Measurements from ENCODE around the gene ARHGAP42. TPM values are rescaled to one million over a fixed set of nuclear protein-coding genes. Genes with fewer than 3 reads are reported as not detected.

Gene ARHGAP42
- polyA plus RNA-seq, 1 donor (not counting 4 experiments of a cell fraction or from before 2014, with no cell fraction given), result 5.5 TPM

GRCh38 chr11:100978442-100978841 lies 291.4 kb downstream of the ARHGAP42 start:
- H3K4me1 ChIP-seq (ENCODE audit: control insufficient read depth, extremely low read depth, insufficient read depth, low read length), result no peaks in the 10 kb centered on the region
- no peaks in the 10 kb centered on the region for H3K9me3 ChIP-seq (ENCODE audit: control insufficient read depth, low read depth, low read length)
- TF ChIP-seq EZH2 (IDR thresholded peaks at IDR 0.05; ENCODE audit: low read length) (no peak), CTCF (optimal IDR thresholded peaks at IDR 0.05 in 1 of 3, IDR thresholded peaks at IDR 0.05 in 1 of 3, conservative IDR thresholded peaks at IDR 0.05 in 1 of 3; ENCODE audit: extremely low read depth in 1 of 3, insufficient read depth in 2 of 3, low read length in 3 of 3) (no peak)
- H3K9me1 ChIP-seq (ENCODE audit: control insufficient read depth, extremely low read depth, insufficient read depth, low read length), result no peaks in the 10 kb centered on the region
- dilution Hi-C loops (cut with MboI; ENCODE audit: extremely low pct_ligation_motif_present, low sequenced_read_pairs), result no loop called here
- no peaks in the 10 kb centered on the region for H4K20me1 ChIP-seq (ENCODE audit: control insufficient read depth, extremely low read depth, insufficient read depth, low read length)
- no peak overlapping the region for H3K4me3 ChIP-seq (ENCODE audit: control insufficient read depth in 2 of 3, extremely low read depth in 1 of 3, insufficient read depth in 2 of 3, low read depth in 1 of 3, low read length in 3 of 3)
- DNase-seq (ENCODE audit: low read depth, low spot score) (no peak), FAIRE-seq (no peak)
- H3K27me3 ChIP-seq (ENCODE audit: control insufficient read depth, extremely low read depth, insufficient read depth, low read length), result no peaks in the 10 kb centered on the region
- H3K36me3 ChIP-seq (ENCODE audit: control insufficient read depth in 2 of 2, extremely low read depth in 1 of 2, insufficient read depth in 2 of 2, low read length in 2 of 2), result no peaks in the 10 kb centered on the region
- no peak overlapping the region for H2AFZ ChIP-seq (ENCODE audit: control insufficient read depth, low read length)
- H3K4me2 ChIP-seq (ENCODE audit: control insufficient read depth, extremely low read depth, insufficient read depth, low read depth, low read length), result no peak overlapping the region
- H3K27ac ChIP-seq (ENCODE audit: control insufficient read depth, insufficient read depth, low read length), result no peak overlapping the region
- no peaks in the 10 kb centered on the region for H3K79me2 ChIP-seq (ENCODE audit: control insufficient read depth, insufficient read depth, low read length)
- H3K9ac ChIP-seq (ENCODE audit: control insufficient read depth, extremely low read depth, insufficient read depth, low read length), result no peak overlapping the region

- Histone ChIP-seq H3K4me2 (ENCODE audit: control insufficient read depth, extremely low read depth, insufficient read depth, low read depth, low read length) (no peak overlapping the region), H3K27me3 (ENCODE audit: control insufficient read depth, extremely low read depth, insufficient read depth, low read length) (no peaks in the 10 kb centered on the region), H3K9me3 (ENCODE audit: control insufficient read depth, low read depth, low read length) (no peaks in the 10 kb centered on the region), H3K27ac (ENCODE audit: control insufficient read depth, insufficient read depth, low read length) (no peak overlapping the region), H3K36me3 (ENCODE audit: control insufficient read depth in 2 of 2, extremely low read depth in 1 of 2, insufficient read depth in 2 of 2, low read length in 2 of 2) (no peaks in the 10 kb centered on the region), H3K79me2 (ENCODE audit: control insufficient read depth, insufficient read depth, low read length) (no peaks in the 10 kb centered on the region), H3K4me1 (ENCODE audit: control insufficient read depth, extremely low read depth, insufficient read depth, low read length) (no peaks in the 10 kb centered on the region), H3K9me1 (ENCODE audit: control insufficient read depth, extremely low read depth, insufficient read depth, low read length) (no peaks in the 10 kb centered on the region), H3K4me3 (ENCODE audit: control insufficient read depth in 2 of 3, extremely low read depth in 1 of 3, insufficient read depth in 2 of 3, low read depth in 1 of 3, low read length in 3 of 3) (no peak overlapping the region), H4K20me1 (ENCODE audit: control insufficient read depth, extremely low read depth, insufficient read depth, low read length) (no peaks in the 10 kb centered on the region), H3K9ac (ENCODE audit: control insufficient read depth, extremely low read depth, insufficient read depth, low read length) (no peak overlapping the region), H2AFZ (ENCODE audit: control insufficient read depth, low read length) (no peak overlapping the region)
- no peak for DNase-seq (ENCODE audit: low read depth, low spot score)
- no peak for FAIRE-seq
- dilution Hi-C loops (cut with MboI; ENCODE audit: extremely low pct_ligation_motif_present, low sequenced_read_pairs), result no loop called here
- TF ChIP-seq EZH2 (IDR thresholded peaks at IDR 0.05; ENCODE audit: low read length) (no peak), CTCF (optimal IDR thresholded peaks at IDR 0.05 in 1 of 3, IDR thresholded peaks at IDR 0.05 in 1 of 3, conservative IDR thresholded peaks at IDR 0.05 in 1 of 3; ENCODE audit: extremely low read depth in 1 of 3, insufficient read depth in 2 of 3, low read length in 3 of 3) (no peak)
These were observed 291.9 kb downstream of the ARHGAP42 start for GRCh38 chr11:100978939-100979338.
